Right atrium auricular region (tissue), 2 donors: ENCODE results near the gene ARHGEF28. TPM values are rescaled to one million over a fixed set of nuclear protein-coding genes. Genes with fewer than 3 reads are reported as not detected.

ENCODE experiments used
- DNase-seq: peaks from one replicate; pipeline ENCODE4 v3.0.0-alpha.2; 2019; ENCODE audit warnings: low spot score
- H3K27ac ChIP-seq, 2 donors: fragments of 200-600 bp; sonication (generic); 1 replicate in 1 of 2; 2 replicates in 1 of 2; pipeline ENCODE4 v1.5.1; 2016 to 2019
- H3K27me3 ChIP-seq, 2 donors: fragments of 200-600 bp; sonication (generic); one replicate each; pipeline versions ENCODE4 v1.5.1 to v1.6.0; 2017 to 2019
- H3K36me3 ChIP-seq: fragments of 200-600 bp; sonication (generic); one replicate; pipeline ENCODE4 v1.5.1; 2016
- H3K4me1 ChIP-seq, 2 donors: fragments of 200-600 bp; sonication (generic); one replicate each; pipeline versions ENCODE4 v1.5.1 to v1.6.0; 2017 to 2019
- H3K4me3 ChIP-seq, 2 donors: fragments of 200-600 bp; sonication (generic); 1 replicate in 1 of 2; 2 replicates in 1 of 2; pipeline ENCODE4 v1.5.1; 2017 to 2019; ENCODE audit warnings: mild to moderate bottlenecking in 1 of 2, moderate library complexity in 1 of 2
- H3K9me3 ChIP-seq, 2 donors: fragments of 200-600 bp; sonication (generic); one replicate each; pipeline ENCODE4 v1.5.1; 2019
- total RNA-seq, 2 donors: library from RNA; depleted of rRNA; stranded (reverse); fragments of >200 nt; gene quantifications; one replicate each; pipeline ENCODE4 v1.1.0, GENCODE V29; 2016
- TF ChIP-seq, protein P1 (sequence below), 2 donors: fragments of 200-600 bp; sonication (generic); IDR thresholded peaks; one replicate each; pipeline ENCODE4 v1.5.1; 2019; ENCODE audit warnings: antibody characterized with exemption in 2 of 2

ARHGEF28 gene
- total RNA-seq, 2 donors from 2014 or later, result 1.0 to 2.9 TPM

DNA sequence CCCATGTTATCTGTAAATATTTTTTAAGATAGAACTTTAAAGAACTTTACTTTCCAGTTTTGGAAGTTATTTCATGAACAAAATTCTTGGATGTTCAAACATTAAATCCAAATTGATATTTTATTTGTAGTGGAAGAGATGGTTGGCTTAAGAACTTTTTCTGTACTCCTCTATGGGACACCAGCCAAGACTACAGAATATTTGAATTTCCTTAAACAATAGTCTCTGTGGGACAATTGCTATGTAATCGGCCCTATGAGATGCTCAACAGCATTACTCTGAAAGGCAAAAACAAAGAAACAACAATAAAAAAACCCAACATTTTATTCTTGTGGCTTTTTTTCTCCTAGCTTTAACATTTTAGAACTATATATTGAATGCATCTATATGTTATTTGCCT is 289.3 kb downstream of the ARHGEF28 start:
- Histone ChIP-seq H3K27me3 (no peaks in the 10 kb centered on the region), H3K36me3 (no peaks in the 10 kb centered on the region), H3K4me3 (no peak overlapping the region), H3K4me1 (peaks cover 0 to 5% of the 10 kb centered on the region in 2 donors), H3K27ac (no peak overlapping the region), H3K9me3 (no peaks in the 10 kb centered on the region)
- TF ChIP-seq, protein P1, sequence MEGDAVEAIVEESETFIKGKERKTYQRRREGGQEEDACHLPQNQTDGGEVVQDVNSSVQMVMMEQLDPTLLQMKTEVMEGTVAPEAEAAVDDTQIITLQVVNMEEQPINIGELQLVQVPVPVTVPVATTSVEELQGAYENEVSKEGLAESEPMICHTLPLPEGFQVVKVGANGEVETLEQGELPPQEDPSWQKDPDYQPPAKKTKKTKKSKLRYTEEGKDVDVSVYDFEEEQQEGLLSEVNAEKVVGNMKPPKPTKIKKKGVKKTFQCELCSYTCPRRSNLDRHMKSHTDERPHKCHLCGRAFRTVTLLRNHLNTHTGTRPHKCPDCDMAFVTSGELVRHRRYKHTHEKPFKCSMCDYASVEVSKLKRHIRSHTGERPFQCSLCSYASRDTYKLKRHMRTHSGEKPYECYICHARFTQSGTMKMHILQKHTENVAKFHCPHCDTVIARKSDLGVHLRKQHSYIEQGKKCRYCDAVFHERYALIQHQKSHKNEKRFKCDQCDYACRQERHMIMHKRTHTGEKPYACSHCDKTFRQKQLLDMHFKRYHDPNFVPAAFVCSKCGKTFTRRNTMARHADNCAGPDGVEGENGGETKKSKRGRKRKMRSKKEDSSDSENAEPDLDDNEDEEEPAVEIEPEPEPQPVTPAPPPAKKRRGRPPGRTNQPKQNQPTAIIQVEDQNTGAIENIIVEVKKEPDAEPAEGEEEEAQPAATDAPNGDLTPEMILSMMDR (IDR thresholded peaks at IDR 0.05), result no peak
- no peak for DNase-seq

DNA sequence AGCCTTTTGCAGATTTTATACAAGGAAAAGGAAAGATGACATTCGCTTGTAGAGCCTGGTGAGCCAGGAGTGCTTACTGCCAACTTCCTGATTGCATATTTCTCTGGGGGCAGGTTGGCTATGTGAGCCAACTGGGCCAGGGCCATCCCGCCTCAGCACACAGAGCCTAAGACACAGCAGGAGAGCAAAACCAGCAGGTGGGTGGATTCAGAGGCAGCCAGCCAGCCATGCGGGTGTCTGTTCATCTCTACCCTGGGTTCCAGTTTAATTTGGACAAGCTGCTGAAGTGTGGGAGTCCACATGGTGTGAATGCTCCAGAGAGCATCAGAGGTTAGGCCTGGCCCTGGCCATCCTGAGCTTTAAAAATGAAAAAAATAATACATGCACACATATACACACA is 291.4 kb downstream of the ARHGEF28 start:
- no peaks in the 10 kb centered on the region for H3K9me3 ChIP-seq
- H3K4me1 ChIP-seq, result peaks cover 0 to 5% of the 10 kb centered on the region in 2 donors
- H3K36me3 ChIP-seq, result no peaks in the 10 kb centered on the region
- no peaks in the 10 kb centered on the region for H3K27me3 ChIP-seq
- TF ChIP-seq, protein P1 (IDR thresholded peaks at IDR 0.05), result no peak
- DNase-seq, result no peak
- H3K4me3 ChIP-seq, result no peak overlapping the region
- H3K27ac ChIP-seq, result no peak overlapping the region

DNA sequence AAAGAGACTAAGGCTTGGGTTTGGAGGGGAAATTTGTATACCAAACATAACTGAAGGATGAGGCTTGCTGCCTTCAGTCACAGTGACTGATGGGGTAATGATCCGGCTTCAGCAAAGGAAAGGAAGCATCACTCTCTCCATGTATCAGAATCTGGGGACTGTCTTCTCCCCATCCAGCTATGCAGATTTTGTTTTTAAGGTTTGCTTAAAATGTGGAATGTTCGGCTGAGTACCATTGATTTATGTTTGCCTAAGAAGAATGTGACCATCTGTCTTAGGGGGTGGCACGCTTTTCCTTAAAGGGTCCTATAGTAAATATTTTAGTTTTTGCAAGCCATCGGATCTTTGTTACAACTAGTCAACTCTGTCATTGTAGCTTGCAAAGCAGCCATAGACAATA is 291.9 kb downstream of the ARHGEF28 start:
- no peak overlapping the region for H3K27ac ChIP-seq
- H3K27me3 ChIP-seq, result no peaks in the 10 kb centered on the region
- H3K36me3 ChIP-seq, result no peaks in the 10 kb centered on the region
- TF ChIP-seq, protein P1 (IDR thresholded peaks at IDR 0.05), result no peak
- H3K4me1 ChIP-seq, result peaks cover 0 to 5% of the 10 kb centered on the region in 2 donors
- DNase-seq, result no peak
- no peak overlapping the region for H3K4me3 ChIP-seq
- no peaks in the 10 kb centered on the region for H3K9me3 ChIP-seq

GRCh38 chr5:73918791-73919221 is 292.8 kb downstream of the ARHGEF28 start:
- no peak overlapping the region for H3K4me3 ChIP-seq

DNA sequence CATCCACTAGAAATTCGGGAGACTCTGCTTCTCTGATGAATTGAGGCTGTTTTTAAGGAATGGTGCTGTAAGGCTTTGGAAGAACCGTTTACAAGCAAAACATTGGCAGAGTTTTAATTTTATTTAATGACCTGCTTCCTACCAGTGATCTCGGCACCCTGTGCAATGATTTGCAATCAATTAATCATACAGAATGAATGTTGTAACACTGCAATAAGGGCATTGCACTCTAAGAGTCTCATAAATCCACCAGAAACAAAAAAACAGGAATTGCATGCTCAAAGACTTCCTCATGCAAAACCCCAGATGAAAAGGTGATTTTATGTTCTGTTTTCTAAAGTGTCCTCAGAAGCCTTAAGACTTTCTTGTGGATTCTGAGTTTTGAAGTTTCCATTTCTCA is 295.7 kb downstream of the ARHGEF28 start:
- Histone ChIP-seq H3K27me3 (no peaks in the 10 kb centered on the region), H3K4me3 (no peak overlapping the region), H3K27ac (no peak overlapping the region), H3K9me3 (no peaks in the 10 kb centered on the region), H3K36me3 (no peaks in the 10 kb centered on the region), H3K4me1 (peaks cover 0 to 5% of the 10 kb centered on the region in 2 donors)
- TF ChIP-seq, protein P1 (IDR thresholded peaks at IDR 0.05), result no peak
- DNase-seq, result no peak

More at GRCh38 chr5:73918791-73919221, 292.8 kb downstream of the ARHGEF28 start:
- Histone ChIP-seq H3K27ac (no peak overlapping the region), H3K4me1 (peaks cover 0 to 5% of the 10 kb centered on the region in 2 donors), H3K9me3 (no peaks in the 10 kb centered on the region), H3K27me3 (no peaks in the 10 kb centered on the region), H3K36me3 (no peaks in the 10 kb centered on the region)
- DNase-seq, result peak; percentile 71
- TF ChIP-seq, protein P1 (IDR thresholded peaks at IDR 0.05), result no peak

DNA sequence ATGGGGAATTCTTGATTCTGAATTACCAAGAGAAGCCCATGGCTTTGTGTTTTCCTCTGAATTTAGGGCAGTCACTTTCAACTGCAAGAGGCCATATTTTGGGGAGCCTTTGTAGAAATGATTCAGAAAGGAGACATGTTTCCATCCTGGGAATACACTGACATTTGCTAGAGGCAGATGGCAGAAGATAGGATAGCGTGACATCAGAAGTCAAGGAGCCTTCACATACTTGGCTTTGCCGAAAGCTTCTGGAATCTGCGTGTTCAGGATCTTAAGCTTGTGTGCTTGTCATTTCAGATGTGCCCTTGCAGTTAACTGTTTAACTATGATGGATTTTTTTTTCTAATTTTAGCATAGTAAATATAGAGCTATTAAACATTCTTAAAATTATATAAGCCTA is 296.2 kb downstream of the ARHGEF28 start:
- H3K27me3 ChIP-seq, result no peaks in the 10 kb centered on the region
- H3K27ac ChIP-seq, result no peak overlapping the region
- TF ChIP-seq, protein P1 (IDR thresholded peaks at IDR 0.05), result no peak
- no peaks in the 10 kb centered on the region for H3K36me3 ChIP-seq
- no peak for DNase-seq
- no peak overlapping the region for H3K4me3 ChIP-seq
- H3K4me1 ChIP-seq, result peaks cover 0 to 5% of the 10 kb centered on the region in 2 donors
- no peaks in the 10 kb centered on the region for H3K9me3 ChIP-seq
